Gastrocnemius medialis (tissue), 4 donors: ENCODE data around the gene PDE6A. TPM values are rescaled to one million over a fixed set of nuclear protein-coding genes. Genes with fewer than 3 reads are reported as not detected.

Experiments used
- ATAC-seq, 2 donors: fragments of 150-250 bp; one replicate each; pipeline ENCODE4 v1.9.1; 2016
- DNase-seq, 2 donors: peaks; one replicate each; pipeline ENCODE4 v3.0.0-alpha.2; 2019
- H3K27ac ChIP-seq, 4 donors: fragments of 200-600 bp; sonication (generic); 1 replicate in 1 of 4; 2 replicates in 3 of 4; pipeline ENCODE4 v1.5.1; 2016 to 2018; ENCODE audit warnings: mild to moderate bottlenecking in 2 of 4, moderate library complexity in 1 of 4
- H3K27me3 ChIP-seq, 3 donors: fragments of 200-600 bp; sonication (generic) in 2 of 3; 1 replicate in 1 of 3; 2 replicates in 2 of 3; pipeline versions ENCODE4 v1.5.1 to v1.6.0; 2016 to 2019; ENCODE audit warnings: mild to moderate bottlenecking in 1 of 3, moderate library complexity in 1 of 3
- H3K36me3 ChIP-seq, 2 donors: fragments of 200-600 bp; sonication (generic) in 1 of 2; one replicate each; pipeline ENCODE4 v1.5.1; 2017 to 2018
- H3K4me1 ChIP-seq, 2 donors: fragments of 200-600 bp; sonication (generic) in 1 of 2; one replicate each; pipeline ENCODE4 v1.5.1; 2016 to 2017; ENCODE audit warnings: mild to moderate bottlenecking in 2 of 2
- H3K4me3 ChIP-seq, 4 donors: fragments of 200-600 bp; sonication (generic) in 3 of 4; 1 replicate in 1 of 4; 2 replicates in 3 of 4; pipeline ENCODE4 v1.5.1; 2016 to 2019; ENCODE audit warnings: mild to moderate bottlenecking in 2 of 4
- H3K9me3 ChIP-seq, 3 donors: fragments of 200-600 bp; sonication (generic) in 2 of 3; 1 replicate in 1 of 3; 2 replicates in 2 of 3; pipeline ENCODE4 v1.5.1; 2016 to 2019
- POLR2A ChIP-seq, 2 donors: fragments of 450-650 bp; IDR thresholded peaks; one replicate each; pipeline ENCODE4 v1.6.1; 2017; ENCODE audit warnings: antibody characterized with exemption in 2 of 2, mild to moderate bottlenecking in 2 of 2, moderate library complexity in 2 of 2
- in situ Hi-C, 4 donors: fragments of 200-750 bp; cut with MboI; loops; one replicate each; pipeline versions ENCODE4 v1.15.0 to v1.8.0; 2017; ENCODE audit warnings: low sequenced_read_pairs in 4 of 4
- intact Hi-C: fragments of 100-400 bp; cut with DNase I; formaldehyde crosslinking; loops from one replicate; pipeline ENCODE4 v1.15.1; 2023; ENCODE audit warnings: low total_unique reads
- total RNA-seq, 4 donors: library from RNA; depleted of rRNA; stranded (reverse); fragments of >200 nt; gene quantifications; one replicate each; pipeline versions ENCODE4 v1.1.0 to v1.2.3, GENCODE V29; 2016
- TF ChIP-seq, protein P1 (sequence below), 5 experiments: fragments of 450-650 bp in 3 of 5; fragments of 200-600 bp in 2 of 5; sonication (generic) in 2 of 5; IDR thresholded peaks in 4 of 5; conservative IDR thresholded peaks in 1 of 5; 1 replicate in 4 of 5; 2 replicates in 1 of 5; pipeline ENCODE4 v1.5.1; 2016 to 2019; ENCODE audit warnings: antibody characterized with exemption in 5 of 5, mild to moderate bottlenecking in 3 of 5, moderate library complexity in 3 of 5

Gene PDE6A
- total RNA-seq, 4 donors from 2014 or later: not detected

DNA sequence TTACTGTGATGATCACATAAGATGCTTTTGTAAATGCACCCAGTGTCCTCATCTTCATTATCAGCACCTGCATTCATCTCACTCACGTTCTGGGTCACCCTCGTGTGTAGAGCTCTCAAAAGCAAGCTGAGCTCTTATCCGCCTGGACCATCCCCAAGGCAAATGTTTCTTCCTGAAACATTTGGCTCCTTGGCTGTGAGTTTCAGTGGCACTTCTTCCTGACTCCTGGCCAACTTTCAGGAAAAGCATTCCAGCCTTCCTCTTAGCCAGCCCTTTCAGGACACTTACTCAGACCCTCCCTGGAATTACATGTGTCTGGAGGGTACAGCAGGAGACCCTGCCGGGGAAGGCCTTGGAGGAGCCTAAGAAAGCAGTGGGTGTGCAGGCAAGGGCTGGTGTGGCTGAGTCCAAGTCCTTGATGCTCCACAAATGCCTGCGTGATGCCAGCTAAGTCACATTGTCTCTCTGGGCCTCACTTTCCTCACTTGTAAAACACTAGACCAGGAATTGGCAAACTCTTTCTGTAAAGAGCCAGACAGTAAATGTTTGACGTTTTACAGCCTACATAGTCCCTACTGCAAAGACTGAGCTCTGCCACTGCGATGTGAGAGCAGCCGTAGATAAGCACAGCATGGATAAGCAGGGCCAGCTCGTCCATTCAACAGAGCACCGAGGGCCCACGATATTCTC, 72.1 kb downstream of the PDE6A start:
- H3K27ac ChIP-seq: peak overlapping the region in 1 of 4 donors; percentile 29
- no peaks in the 10 kb centered on the region for H3K9me3 ChIP-seq
- no peak for TF ChIP-seq POLR2A (IDR thresholded peaks at IDR 0.05)
- TF ChIP-seq, protein P1, sequence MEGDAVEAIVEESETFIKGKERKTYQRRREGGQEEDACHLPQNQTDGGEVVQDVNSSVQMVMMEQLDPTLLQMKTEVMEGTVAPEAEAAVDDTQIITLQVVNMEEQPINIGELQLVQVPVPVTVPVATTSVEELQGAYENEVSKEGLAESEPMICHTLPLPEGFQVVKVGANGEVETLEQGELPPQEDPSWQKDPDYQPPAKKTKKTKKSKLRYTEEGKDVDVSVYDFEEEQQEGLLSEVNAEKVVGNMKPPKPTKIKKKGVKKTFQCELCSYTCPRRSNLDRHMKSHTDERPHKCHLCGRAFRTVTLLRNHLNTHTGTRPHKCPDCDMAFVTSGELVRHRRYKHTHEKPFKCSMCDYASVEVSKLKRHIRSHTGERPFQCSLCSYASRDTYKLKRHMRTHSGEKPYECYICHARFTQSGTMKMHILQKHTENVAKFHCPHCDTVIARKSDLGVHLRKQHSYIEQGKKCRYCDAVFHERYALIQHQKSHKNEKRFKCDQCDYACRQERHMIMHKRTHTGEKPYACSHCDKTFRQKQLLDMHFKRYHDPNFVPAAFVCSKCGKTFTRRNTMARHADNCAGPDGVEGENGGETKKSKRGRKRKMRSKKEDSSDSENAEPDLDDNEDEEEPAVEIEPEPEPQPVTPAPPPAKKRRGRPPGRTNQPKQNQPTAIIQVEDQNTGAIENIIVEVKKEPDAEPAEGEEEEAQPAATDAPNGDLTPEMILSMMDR (IDR thresholded peaks at IDR 0.05 in 4 of 5, conservative IDR thresholded peaks at IDR 0.05 in 1 of 5): no peak
- DNase-seq: no peak
- H3K4me1 ChIP-seq: peaks cover 3 to 6% of the 10 kb centered on the region in 2 donors
- in situ Hi-C loops (no loop called here), intact Hi-C loops (no loop called here)
- ATAC-seq: no peak
- H3K4me3 ChIP-seq: no peak overlapping the region
- H3K27me3 ChIP-seq: no peaks in the 10 kb centered on the region
- H3K36me3 ChIP-seq: no peaks in the 10 kb centered on the region

GRCh38 chr5:149871471-149871870, 73.1 kb downstream of the PDE6A start:
- DNase-seq (no peak), ATAC-seq (no peak)
- TF ChIP-seq, protein P1 (IDR thresholded peaks at IDR 0.05 in 4 of 5, conservative IDR thresholded peaks at IDR 0.05 in 1 of 5): no peak
- no peak for TF ChIP-seq POLR2A (IDR thresholded peaks at IDR 0.05)
- Histone ChIP-seq H3K9me3 (no peaks in the 10 kb centered on the region), H3K36me3 (no peaks in the 10 kb centered on the region), H3K4me1 (peaks cover 3 to 6% of the 10 kb centered on the region in 2 donors), H3K27ac (no peak overlapping the region), H3K4me3 (no peak overlapping the region), H3K27me3 (no peaks in the 10 kb centered on the region)
- in situ Hi-C loops (no loop called here), intact Hi-C loops (no loop called here)

- DNase-seq: no peak
- H3K4me1 ChIP-seq: peaks cover 3 to 6% of the 10 kb centered on the region in 2 donors
- TF ChIP-seq, protein P1 (IDR thresholded peaks at IDR 0.05 in 4 of 5, conservative IDR thresholded peaks at IDR 0.05 in 1 of 5): no peak
- no peak for TF ChIP-seq POLR2A (IDR thresholded peaks at IDR 0.05)
- no peak overlapping the region for H3K4me3 ChIP-seq
- in situ Hi-C loops (no loop called here), intact Hi-C loops (no loop called here)
- no peaks in the 10 kb centered on the region for H3K27me3 ChIP-seq
- ATAC-seq: no peak
- H3K36me3 ChIP-seq: no peaks in the 10 kb centered on the region
- H3K27ac ChIP-seq: no peak overlapping the region
- H3K9me3 ChIP-seq: no peaks in the 10 kb centered on the region
Observed at GRCh38 chr5:149870697-149871096, 73.9 kb downstream of the PDE6A start.

- H3K36me3 ChIP-seq: no peaks in the 10 kb centered on the region
- intact Hi-C loops (no loop called here), in situ Hi-C loops (no loop called here)
- TF ChIP-seq POLR2A (IDR thresholded peaks at IDR 0.05): no peak
- TF ChIP-seq, protein P1 (IDR thresholded peaks at IDR 0.05 in 4 of 5, conservative IDR thresholded peaks at IDR 0.05 in 1 of 5): no peak
- no peaks in the 10 kb centered on the region for H3K9me3 ChIP-seq
- ATAC-seq: no peak
- peaks cover 3 to 6% of the 10 kb centered on the region in 2 donors for H3K4me1 ChIP-seq
- DNase-seq: no peak
- no peak overlapping the region for H3K27ac ChIP-seq
- H3K27me3 ChIP-seq: no peaks in the 10 kb centered on the region
- no peak overlapping the region for H3K4me3 ChIP-seq
Observed at GRCh38 chr5:149870232-149870631, 74.4 kb downstream of the PDE6A start.

- Histone ChIP-seq H3K36me3 (no peaks in the 10 kb centered on the region), H3K4me1 (peaks cover 3 to 6% of the 10 kb centered on the region in 2 donors), H3K4me3 (no peak overlapping the region), H3K27ac (no peak overlapping the region), H3K9me3 (no peaks in the 10 kb centered on the region), H3K27me3 (no peaks in the 10 kb centered on the region)
- no peak for TF ChIP-seq POLR2A (IDR thresholded peaks at IDR 0.05)
- TF ChIP-seq, protein P1 (IDR thresholded peaks at IDR 0.05 in 4 of 5, conservative IDR thresholded peaks at IDR 0.05 in 1 of 5): no peak
- ATAC-seq (no peak), DNase-seq (no peak)
- in situ Hi-C loops: no loop called here
- intact Hi-C loops: no loop called here
Observed at GRCh38 chr5:149869411-149869821, 75.2 kb downstream of the PDE6A start.
